GM19043 (cell line): ENCODE data around the gene LRFN4.

Experiments
- ATAC-seq: cut with Tn5 transposase; IDR thresholded peaks from one replicate; pipeline ENCODE4 v1.9.1; 2021; ENCODE audit warnings: low read depth; ENCODE audit not compliant: unreplicated experiment

LRFN4 gene

DNA sequence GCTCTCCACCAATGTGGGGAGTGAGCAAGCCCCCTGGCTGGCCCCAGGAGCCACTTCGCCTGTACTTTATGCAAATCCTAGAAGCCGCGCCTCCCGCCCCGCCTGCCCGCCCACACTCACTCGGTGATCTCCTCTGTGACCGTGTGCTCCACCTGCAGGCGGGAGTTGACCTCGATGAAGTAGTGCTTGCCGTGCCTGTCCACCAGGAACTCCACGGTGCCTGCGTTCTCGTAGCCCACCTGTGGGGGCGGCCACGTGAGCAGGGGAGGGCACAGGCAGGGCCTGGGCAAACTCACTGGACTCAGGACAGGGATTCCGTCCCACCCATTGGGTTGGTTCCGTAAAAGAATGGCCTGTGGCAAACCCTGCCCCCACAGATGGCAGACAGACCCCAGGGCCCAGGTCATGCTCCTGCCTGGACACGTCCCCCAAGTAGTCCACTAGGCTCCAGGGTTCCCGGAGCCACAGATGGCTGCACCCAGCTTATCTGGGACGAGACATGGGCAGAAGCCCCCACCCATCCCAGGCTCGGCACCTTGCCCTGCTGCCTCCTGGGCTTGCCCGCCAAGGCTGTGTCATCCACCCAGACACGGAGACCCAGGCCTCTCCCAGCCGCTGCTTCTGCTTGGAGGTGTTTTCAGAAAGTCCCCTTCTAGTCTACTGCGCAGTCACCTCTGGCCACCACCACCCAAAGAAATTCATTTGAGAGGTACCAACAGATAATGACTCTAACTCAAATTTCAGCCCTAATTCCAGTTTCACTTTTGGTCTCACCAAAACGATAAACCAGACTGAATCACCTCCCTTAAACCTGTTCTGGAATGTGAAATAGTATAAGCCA is 12.1 kb downstream of the LRFN4 start:
- ATAC-seq, result no peak

DNA sequence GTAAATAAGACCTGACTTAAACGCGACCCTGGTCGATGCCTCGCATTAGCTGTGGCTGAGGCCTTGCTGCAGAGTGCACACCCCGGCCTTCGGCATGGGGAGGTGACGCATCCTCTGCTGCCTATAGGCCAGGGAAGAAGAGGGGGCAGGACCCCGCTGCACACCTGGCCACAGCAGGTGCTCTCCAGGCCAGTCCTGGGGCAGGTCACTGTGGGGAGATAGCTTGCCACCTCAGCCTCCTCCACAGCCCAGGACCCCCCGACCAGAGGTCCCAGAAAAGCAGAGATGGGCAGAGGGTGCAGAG is 12.7 kb downstream of the LRFN4 start:
- ATAC-seq, result no peak

DNA sequence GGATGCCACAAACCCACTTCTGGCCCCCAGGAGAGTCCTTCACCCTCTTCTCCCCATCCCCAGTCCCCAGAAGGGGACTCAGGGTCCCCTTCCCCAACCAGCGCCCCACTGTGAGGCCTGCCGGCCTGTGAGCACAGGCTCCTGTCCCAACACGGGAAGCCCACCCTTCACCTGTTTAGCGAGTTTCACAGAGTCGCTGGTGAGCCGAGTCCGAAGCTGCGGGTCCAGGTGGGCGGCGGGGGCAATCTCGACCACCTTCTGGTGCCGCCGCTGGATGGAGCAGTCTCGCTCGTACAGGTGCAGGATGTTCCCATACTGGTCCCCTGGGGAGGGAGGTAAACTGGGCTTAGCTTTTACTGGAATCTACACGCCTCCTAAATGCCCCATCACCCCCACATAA is 13.3 kb downstream of the LRFN4 start:
- no peak for ATAC-seq

DNA sequence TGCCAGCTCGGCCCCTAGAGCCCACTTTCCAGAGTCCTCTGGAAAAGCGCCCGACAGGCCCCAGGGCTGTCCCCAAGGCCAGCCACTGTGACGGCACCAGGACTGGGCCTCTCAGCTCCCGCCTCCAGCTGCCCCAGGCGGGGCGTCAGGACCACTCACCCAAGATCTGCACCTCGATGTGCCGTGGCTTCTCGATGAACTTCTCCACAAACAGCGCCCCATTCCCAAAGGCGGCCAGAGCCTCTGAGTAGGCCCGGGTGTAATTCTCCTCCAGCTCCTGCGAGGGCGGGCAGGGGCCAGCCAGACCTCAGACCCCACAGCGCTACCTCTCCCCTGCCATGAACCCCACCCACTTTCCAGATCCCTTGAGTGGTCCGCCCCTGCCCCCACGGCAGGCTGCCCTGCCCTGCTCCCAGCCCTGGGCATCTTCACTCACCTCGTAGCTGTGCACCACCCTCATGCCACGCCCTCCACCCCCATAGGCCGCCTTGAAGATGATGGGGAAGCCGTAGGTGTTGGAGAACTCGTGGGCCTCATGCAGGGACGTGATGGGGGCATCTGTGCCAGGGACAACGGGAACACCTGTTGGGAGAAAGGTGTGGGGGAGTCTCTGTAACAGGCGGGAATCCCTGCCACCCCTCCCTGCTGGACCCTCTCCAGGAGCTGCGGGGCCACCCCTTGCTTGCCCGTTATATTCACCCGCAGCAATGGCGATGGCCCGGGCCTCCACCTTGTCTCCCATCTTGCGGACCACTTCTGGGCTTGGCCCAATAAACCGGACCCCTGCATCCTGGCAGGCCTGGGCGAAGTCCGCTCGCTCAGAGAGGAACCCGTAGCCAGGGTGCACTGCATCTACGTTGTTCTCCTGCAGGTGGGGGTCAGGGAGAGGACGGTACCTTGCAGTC is 14.0 kb downstream of the LRFN4 start:
- ATAC-seq, result no peak

DNA sequence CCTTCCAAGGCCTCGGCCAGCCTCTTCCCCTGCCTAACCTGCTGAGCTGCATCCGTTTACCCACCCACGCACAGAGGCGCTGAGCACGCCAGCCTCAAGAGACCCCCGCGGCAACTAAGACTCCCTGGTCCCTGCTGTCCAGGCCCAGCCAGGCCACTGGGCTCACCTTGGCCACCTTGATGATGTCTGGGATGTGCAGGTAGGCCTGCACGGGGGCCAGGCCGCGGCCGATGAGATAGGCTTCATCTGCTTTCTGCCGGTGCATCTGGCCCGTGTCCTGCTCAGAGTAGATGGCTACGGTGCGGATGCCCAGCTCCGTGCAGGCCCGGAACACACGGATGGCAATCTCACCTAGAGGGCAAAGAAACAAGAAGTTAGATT is 14.6 kb downstream of the LRFN4 start:
- ATAC-seq, result no peak

DNA sequence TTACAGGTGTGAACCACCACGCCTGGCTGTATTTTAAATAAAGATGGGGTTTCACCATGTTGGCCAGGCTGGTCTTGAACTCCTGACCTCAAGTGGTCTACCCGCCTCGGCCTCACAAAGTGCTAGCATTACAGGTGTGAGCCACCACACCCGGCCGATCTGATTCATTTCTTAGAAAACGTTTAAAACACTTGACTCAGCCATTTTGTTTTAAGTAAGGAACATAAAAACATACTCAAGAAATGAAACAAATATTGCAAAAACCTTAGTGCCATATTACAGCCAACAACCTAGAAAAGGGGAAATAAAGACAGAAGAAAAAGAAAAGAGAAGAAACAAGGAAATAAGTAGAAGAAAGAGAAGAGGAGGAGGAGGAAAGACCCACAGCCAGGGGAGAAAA is 17.4 kb downstream of the LRFN4 start:
- ATAC-seq, result no peak

DNA sequence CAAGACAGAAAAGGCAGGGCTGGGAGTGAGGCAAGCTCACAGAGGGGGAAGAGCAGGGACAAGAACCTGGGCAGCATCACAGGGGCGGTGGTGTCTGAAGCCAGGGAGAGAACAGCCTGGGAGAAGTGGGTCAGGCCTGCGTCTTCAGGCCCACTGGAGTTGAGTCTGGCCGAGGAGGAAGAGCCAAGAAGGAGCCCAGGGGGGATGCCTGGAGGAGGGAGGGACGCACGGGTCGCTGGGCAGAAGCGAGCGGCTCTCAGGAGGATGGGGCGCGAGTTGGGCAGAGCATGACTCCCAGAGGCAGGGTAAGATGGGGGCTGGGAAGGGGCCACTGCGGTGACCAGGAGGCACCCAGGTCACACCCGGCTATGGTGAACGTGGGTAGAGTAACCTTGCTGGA is 18.5 kb downstream of the LRFN4 start:
- no peak for ATAC-seq

DNA sequence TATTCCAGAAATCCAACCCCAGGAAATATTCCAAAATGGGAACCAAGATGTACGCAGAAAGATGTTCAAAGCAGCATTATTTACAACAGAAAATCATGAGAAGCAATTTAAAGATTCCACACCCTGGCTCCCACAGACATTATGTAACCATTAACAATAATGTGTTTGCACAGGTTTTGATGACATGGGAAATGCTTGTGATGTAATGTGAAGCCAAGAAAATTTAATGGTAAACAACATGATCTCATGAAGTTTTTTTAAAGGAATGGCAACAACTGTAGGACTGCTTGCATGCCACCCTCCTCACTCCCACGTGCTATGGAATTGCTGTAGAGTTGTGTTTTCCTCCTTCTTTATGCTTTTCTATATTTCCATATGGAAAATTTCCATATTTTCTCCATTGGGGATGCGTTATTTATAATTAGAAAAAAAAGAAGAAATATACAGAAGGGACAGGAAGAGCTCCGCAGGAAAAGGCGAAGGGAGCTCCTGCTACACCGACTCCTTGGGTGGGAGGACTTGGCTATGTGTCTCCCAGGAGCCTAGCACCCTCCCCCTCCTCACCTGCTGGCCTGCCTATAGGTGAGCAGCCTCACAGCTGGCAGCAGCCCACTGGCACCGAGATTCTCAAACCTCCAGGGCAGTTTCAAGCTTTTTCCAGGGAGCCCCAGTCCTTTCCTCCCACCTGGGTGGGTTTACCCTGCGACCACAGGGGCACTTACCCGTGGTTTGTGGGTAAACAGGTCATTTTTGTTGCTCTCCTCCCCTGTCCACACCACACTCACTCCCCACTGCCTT is 20.9 kb downstream of the LRFN4 start:
- ATAC-seq, result no peak

DNA sequence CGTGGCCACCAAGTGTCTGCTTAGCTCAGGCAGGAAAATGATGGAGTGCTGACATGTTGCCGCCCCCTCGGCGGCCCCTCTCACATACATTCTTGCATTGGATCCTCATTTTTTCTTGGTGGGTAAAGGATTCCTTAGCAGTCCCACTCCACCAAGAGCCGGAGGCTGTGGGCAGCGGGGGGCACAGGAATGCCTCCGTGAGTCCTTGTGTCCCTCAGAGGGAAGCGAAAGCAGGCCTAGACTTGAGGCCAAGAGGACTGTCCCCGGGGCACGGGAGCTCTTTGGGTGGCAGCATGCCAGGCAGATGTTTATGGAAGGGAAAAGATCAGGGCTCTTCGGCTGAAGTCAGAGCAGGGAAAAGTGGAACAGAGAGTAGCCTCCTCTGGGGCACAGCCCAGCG is 21.6 kb downstream of the LRFN4 start:
- ATAC-seq, result no peak

DNA sequence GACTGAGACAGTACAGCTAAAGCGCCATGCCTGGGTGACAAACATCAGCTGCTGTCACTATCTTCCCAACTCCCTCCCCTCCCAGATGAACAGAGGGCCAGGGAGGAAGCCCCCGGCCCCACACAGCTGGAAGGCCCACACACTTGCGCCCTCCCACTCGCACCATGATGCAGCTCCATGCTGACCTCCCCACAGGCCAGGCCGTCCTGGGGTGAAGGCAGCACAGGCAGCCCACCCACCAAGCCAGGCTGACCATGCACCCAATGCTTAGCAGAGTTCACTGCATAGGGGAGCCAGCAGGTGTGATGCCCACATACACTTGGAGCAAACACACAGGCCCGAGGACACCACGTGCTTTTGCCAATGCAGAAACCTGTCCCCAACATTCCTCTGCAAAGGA is 22.1 kb downstream of the LRFN4 start:
- ATAC-seq, result no peak

DNA sequence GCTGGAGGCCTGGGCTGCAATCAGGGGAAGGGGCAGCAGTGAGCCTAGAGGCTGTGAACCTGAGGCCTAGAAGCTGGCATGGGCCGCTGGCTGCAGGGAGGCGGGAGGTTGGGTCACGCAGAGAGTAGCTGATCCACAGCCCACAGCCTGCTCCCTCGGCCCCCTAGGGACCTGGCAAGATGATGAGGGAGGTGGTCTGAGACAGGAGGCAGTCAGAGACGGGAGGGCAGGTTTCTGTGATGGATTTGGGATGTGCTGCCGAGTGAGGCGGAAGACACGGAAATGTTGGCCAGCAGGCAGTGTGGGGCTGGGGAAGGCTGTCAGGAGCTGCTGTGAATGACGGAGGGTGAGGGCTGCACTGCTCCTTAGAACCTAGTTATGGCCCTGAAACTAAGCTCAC is 22.7 kb downstream of the LRFN4 start:
- ATAC-seq, result no peak

DNA sequence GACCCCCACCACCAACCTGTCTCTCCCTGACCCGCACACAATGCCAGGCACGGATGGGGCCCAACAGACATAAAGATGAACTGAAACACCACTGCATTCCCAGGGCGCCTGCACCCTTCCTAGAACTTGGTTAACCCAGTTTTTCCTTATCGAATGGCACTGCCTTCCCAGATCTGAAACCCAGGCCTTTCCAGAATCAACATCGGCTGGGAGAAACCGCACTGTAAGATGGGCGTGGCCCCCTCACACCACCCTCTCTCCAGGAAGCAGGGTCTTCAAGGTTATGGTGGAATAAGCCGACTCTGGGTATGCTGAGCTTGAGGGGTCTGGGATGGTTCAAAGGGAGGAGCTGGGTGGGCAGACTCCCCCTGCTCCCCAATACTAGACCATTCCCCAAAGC is 23.1 kb downstream of the LRFN4 start:
- ATAC-seq, result no peak

DNA sequence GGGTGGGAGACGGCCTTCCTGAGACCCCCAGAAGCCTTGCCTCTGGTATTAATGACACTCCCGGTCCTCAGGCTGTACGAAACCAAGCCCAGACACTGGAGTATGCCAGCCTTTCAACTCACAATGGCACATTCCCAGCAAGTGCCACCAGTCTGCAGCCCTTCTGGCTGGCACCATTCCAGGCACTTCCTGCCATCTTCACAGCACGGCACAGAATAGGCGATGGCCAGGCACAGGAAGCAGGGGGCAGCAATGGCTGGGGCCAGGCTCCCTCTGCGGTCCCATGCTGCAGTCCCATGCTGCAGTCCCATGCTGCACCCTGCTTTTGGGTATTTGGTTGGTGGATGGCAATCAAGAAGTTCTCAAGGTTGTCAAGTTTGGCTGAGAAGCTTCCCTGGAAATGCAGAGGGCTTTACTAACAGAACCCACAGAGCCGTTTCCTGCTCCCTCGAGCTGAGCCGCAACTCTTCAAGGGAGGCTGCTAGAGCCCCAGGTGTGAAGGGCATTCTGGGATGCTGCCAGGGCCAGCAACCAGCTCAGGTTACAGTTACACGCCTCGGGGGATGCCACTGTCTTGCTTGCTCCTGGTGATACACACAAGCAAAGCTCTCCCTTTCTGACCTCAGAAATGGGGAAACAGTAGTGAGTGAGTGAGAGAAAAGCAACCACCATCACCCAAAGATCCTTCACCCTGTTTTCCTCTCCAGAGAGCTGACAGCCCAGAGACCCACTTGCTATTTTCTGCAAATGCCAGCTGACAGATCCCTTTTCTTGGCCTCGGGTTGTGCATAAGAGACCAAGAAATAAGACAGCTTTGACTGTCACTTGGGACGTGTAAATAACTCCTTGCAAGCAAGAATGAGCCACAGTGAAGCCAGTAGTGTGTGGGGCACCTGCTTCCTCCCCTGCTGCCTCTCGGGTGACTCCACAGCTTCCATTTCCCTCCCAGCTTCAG is 23.9 kb downstream of the LRFN4 start:
- ATAC-seq, result no peak

DNA sequence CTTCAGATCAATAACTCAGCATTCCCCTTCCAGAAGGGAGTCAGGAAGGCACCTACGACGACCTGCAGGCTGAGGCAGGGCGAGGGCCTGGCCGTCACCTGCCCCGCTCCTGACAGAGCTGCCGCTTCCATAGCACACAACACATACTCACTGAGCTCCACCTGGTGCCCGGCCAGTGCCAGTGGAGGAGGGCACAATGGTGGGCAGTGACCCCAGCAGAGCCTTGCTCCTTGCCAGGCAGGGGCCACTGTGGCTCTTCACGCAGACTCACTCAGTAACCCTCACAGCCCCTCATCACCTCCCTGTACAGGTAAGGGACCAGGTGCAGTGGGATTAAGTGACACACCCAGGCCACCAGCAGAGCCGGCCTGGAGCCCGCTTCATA is 24.6 kb downstream of the LRFN4 start:
- ATAC-seq, result no peak

DNA sequence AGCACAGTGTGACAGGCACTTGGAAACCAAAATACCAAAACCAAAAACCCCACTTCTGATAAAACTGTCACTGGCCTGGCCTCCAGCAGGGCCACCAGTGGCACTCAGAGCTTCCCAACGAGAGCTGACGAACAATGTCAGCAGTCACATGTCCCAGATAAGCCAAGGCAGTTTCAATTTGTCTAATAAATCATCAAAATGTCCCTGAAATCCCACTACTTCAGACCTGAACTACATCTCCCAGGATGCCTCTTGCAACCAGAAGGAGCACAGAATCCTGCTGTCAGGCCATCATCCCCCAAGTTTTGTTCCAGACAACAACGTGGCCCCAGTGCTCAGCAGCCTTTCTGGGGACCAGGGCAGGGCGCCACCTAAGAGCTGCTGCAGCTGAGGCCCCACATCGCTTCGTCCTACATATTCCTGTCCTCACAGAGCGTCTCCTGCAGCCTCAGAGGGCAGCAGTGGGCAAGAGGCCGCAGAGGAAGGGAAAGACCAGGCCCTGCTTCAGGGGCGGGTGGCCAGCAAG is 25.1 kb downstream of the LRFN4 start:
- ATAC-seq, result no peak

DNA sequence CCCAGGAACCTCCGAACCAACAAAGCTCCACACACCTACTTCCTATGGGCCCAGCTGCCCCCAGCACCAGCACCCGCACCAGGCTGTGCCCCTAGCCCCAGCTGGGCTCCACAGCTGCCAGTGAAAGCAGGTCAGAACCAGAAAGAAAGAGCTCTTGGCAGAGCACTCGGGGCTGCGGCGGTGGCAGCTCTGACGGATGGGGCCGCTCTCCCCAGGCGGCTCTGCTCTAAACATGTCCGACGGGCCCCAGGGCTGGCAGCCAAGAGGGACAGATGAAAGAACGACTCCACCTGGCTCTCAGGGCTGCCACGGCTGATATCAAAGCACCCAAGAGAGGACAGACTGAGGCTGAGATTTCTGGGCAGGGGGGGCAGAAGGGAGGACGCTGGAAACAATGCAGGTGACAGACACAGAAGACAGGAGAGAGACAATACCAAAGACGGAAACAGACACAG is 25.7 kb downstream of the LRFN4 start:
- ATAC-seq, result no peak

DNA sequence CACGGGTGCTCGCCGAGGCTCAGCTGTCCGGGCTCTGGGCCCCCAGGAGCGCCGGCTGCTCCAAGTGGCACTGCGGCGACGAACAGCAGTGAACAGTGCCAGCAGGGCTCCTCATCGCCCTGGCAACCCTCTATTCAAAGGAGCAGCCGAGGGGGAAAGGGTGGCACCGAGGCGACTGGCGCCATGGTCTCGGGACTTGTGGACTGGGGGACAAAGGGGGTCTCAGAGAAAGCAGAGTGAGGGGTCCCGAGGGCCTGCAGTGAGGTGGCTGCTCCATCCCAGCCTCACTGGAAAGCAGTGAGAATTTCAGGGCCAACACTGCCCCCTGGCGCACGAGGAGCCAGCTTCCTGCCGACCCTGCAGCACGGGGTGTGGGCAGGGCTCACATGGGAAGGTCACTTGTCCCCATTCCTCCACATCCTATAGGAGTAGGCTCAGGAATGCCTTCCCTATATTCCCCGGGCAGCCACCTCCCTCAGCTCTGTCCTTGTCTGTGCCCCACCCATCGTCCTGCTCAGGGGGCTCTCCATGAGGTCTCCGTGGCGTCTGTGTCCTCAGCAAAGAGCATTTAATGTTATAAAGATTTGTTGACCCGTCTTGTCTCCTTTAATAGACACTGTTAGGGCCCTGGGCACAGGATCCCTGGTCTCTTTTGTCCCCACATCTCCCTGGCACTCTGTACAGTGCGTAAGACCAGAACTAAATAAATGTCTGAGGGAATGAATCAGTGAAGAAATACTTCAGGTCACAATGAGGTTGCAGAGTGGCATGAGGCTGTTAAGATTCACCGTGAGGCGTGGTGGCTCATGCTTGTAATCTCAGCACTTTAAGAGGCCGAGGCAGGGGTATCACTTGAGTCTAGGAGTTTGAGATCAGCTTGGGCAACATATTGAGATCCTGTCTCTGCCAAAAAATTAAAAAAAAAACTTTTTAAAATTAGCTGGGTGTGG is 26.4 kb downstream of the LRFN4 start:
- no peak for ATAC-seq

DNA sequence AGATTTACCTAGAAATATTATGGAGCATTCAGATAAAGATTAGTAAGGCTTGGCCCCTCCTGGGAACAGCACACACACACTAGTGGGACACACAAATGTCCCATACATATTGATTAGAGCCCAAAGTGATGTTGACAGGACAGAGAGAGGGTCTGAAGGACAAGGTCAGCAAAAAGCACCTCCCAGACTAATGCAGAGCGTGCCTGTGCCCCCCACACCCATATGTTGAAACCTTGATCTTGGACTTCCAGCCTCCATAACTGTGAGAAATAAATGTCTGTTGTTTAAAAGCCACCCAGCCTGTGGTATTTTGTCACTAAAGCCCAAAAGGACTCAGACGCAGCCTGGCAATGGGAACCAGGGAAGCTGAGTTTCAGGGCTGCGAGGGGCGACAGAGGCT is 27.6 kb downstream of the LRFN4 start:
- ATAC-seq, result no peak

DNA sequence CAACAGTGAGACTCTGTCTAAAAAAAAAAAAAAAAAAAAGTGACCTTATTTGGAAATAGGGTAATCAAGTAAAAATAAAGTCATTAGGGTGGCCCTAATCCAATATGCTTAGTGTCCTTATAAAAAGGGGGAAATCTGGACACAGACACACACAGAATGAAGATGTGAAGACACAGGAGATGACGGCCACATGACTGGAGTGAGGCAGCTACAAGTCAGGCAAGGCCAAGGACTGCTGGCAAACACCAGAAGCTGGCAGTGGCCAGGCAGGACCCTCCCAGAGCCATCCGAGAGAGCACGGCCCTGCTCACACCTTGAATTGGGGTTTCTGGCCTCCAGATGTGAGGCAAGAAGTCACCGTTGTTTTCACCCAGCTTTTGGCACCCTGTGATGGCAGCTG is 28.6 kb downstream of the LRFN4 start:
- ATAC-seq, result no peak
